HG02938 (cell line): Measurements from ENCODE around the gene ZBTB22.
"Not testable (repeated sequence)": the region's sequence is repeated elsewhere in the genome, so short reads cannot be mapped to it uniquely, and the experiment has no call there.

ENCODE experiments used
- ATAC-seq: cut with Tn5 transposase; IDR thresholded peaks from one replicate; pipeline ENCODE4 v1.9.1; 2021; ENCODE audit warnings: mild to moderate bottlenecking, moderate library complexity; ENCODE audit not compliant: unreplicated experiment

ZBTB22 gene

GRCh38 chr6:33317669-33318425 lies at the start of gene ZBTB22:
TSS of gene ZBTB22 (minus strand) at chr6:33317744. CDS start at chr6:33316916, 828 bp downstream.
- peak; percentile 46 for ATAC-seq

- no peak for ATAC-seq
Measured at GRCh38 chr6:33367009-33367714, 49.6 kb upstream of the ZBTB22 start.

GRCh38 chr6:33365206-33365971 lies 47.8 kb upstream of the ZBTB22 start:
- not testable (repeated sequence) for ATAC-seq

GRCh38 chr6:33364475-33365205 lies 47.1 kb upstream of the ZBTB22 start:
- not testable (repeated sequence) for ATAC-seq

GRCh38 chr6:33363486-33363885 lies 45.9 kb upstream of the ZBTB22 start:
- ATAC-seq, result not testable (repeated sequence)

GRCh38 chr6:33359331-33359730 lies 41.8 kb upstream of the ZBTB22 start:
- no peak for ATAC-seq

GRCh38 chr6:33357160-33357871 lies 39.8 kb upstream of the ZBTB22 start:
- not testable (repeated sequence) for ATAC-seq

GRCh38 chr6:33356295-33356694 lies 38.8 kb upstream of the ZBTB22 start:
- ATAC-seq, result no peak

GRCh38 chr6:33355860-33356259 lies 38.3 kb upstream of the ZBTB22 start:
- ATAC-seq, result not testable (repeated sequence)

GRCh38 chr6:33347816-33348215 lies 30.3 kb upstream of the ZBTB22 start:
- no peak for ATAC-seq

- ATAC-seq, result not testable (repeated sequence)
Measured at GRCh38 chr6:33346972-33347371, 29.4 kb upstream of the ZBTB22 start.

- no peak for ATAC-seq
Measured at GRCh38 chr6:33344701-33345697, 27.5 kb upstream of the ZBTB22 start.

GRCh38 chr6:33343953-33344611 lies 26.5 kb upstream of the ZBTB22 start:
- no peak for ATAC-seq

GRCh38 chr6:33343606-33343952 lies 26.0 kb upstream of the ZBTB22 start:
- not testable (repeated sequence) for ATAC-seq

GRCh38 chr6:33339193-33339592 lies 21.6 kb upstream of the ZBTB22 start:
- no peak for ATAC-seq

- no peak for ATAC-seq
Measured at GRCh38 chr6:33336495-33336894, 19.0 kb upstream of the ZBTB22 start.

GRCh38 chr6:33335916-33336315 lies 18.4 kb upstream of the ZBTB22 start:
- ATAC-seq, result no peak

GRCh38 chr6:33333666-33334065 lies 16.1 kb upstream of the ZBTB22 start:
- ATAC-seq, result no peak
